DOHH2 (cell line): ENCODE results near the gene ZNRF3.

Source experiments
- EZH2phosphoT487 ChIP-seq: fragments of 200-600 bp; sonication (generic); IDR thresholded peaks from 2 replicates; pipeline ENCODE4 v1.6.1; 2017; ENCODE audit warnings: borderline replicate concordance, mild to moderate bottlenecking, antibody characterized with exemption, low read length, moderate library complexity, mixed read lengths
- TF ChIP-seq, protein P1 (sequence below): fragments of 200-600 bp; sonication (generic); IDR thresholded peaks from one replicate; pipeline ENCODE4 v1.5.1; 2014; ENCODE audit warnings: antibody characterized with exemption, mild to moderate bottlenecking, low read depth, low read length; ENCODE audit not compliant: poor library complexity, severe bottlenecking

- TF ChIP-seq, protein P1, sequence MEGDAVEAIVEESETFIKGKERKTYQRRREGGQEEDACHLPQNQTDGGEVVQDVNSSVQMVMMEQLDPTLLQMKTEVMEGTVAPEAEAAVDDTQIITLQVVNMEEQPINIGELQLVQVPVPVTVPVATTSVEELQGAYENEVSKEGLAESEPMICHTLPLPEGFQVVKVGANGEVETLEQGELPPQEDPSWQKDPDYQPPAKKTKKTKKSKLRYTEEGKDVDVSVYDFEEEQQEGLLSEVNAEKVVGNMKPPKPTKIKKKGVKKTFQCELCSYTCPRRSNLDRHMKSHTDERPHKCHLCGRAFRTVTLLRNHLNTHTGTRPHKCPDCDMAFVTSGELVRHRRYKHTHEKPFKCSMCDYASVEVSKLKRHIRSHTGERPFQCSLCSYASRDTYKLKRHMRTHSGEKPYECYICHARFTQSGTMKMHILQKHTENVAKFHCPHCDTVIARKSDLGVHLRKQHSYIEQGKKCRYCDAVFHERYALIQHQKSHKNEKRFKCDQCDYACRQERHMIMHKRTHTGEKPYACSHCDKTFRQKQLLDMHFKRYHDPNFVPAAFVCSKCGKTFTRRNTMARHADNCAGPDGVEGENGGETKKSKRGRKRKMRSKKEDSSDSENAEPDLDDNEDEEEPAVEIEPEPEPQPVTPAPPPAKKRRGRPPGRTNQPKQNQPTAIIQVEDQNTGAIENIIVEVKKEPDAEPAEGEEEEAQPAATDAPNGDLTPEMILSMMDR, result no peak
- TF ChIP-seq EZH2phosphoT487, result no peak
Observed at GRCh38 chr22:28936200-28936599, 52.8 kb downstream of the ZNRF3 start.
